Tibial nerve (tissue), 4 donors: ENCODE results near the gene PHF14.
A peak's percentile ranks its signal among the peaks of the same experiment; 100 is the strongest.

Source experiments
- CTCF ChIP-seq, 5 experiments: fragments of 200-600 bp in 3 of 5; fragments of 450-650 bp in 2 of 5; sonication (generic) in 3 of 5; IDR thresholded peaks; one replicate each; pipeline ENCODE4 v1.5.1; 2016 to 2019; ENCODE audit warnings: antibody characterized with exemption in 5 of 5, mild to moderate bottlenecking in 3 of 5, moderate library complexity in 2 of 5
- EP300 ChIP-seq, 2 donors: sonication (generic); formaldehyde crosslinking; IDR thresholded peaks; one replicate each; pipeline ENCODE4 v1.6.1; 2017; ENCODE audit warnings: antibody characterized with exemption in 2 of 2, mild to moderate bottlenecking in 1 of 2
- POLR2A ChIP-seq, 2 donors: fragments of 450-650 bp; IDR thresholded peaks; one replicate each; pipeline ENCODE4 v1.6.1; 2017; ENCODE audit warnings: antibody characterized with exemption in 2 of 2, mild to moderate bottlenecking in 2 of 2, moderate library complexity in 2 of 2

- TF ChIP-seq CTCF (IDR thresholded peaks at IDR 0.05), result peak; percentile 72 to 81 (median 80)
- no peak for TF ChIP-seq POLR2A (IDR thresholded peaks at IDR 0.05)
- TF ChIP-seq EP300 (IDR thresholded peaks at IDR 0.05), result no peak
Observed at GRCh38 chr7:11212080-11212711, 238.5 kb downstream of the PHF14 start.
